Measurements from ENCODE around the gene GNG12. TPM values are rescaled to one million over a fixed set of nuclear protein-coding genes. Genes with fewer than 3 reads are reported as not detected.

Gene GNG12
- total and polyA plus RNA-seq, 5 donors: 12.2 to 44.9 (median 30.7) TPM

DNA sequence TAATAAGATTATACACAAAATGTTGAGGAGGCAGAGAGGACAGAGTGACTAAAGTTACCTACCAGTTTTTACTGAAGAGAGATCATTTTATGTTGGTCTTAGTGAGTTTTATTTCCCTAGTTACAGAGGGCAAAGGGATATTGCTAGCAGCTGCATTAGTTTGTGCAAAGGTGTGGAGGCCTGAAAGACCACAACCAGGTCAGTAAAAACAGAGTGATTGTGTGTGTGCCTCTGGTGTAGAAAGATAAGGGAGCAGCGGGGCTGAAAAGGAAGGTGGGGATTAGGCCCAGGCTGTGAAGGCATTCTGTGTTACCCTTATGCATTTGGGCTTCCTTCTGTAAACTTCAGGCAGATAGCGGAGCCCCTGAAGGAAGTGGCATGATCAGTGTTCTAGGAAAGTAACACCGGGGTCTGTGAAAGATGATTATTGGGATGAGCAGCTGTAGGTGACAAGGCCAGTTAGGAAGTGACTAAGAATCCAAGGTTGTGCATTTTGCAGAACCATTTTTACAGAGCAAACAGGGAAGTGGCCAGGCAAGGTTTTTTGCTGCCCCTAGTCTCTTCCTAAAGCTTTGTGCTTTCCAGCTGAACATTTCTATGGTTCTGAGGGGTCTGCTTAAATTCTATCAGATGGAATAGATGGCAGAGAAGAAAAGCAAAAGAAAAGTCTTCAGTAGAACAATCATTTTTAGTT lies 144.6 kb downstream of the GNG12 start:
- 68% methylated on average over 3 of the region's 3 CpGs for WGBS
- no peak overlapping the region for H3K27ac ChIP-seq (ENCODE audit: low read length)
- no peak overlapping the region for H3K4me3 ChIP-seq (ENCODE audit: low read length)

DNA sequence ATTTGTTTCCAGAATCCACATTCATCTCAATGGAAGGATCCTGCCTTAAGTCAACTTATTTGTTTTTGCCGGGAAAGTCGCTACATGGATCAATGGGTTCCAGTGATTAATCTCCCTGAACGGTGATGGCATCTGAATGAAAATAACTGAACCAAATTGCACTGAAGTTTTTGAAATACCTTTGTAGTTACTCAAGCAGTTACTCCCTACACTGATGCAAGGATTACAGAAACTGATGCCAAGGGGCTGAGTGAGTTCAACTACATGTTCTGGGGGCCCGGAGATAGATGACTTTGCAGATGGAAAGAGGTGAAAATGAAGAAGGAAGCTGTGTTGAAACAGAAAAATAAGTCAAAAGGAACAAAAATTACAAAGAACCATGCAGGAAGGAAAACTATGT lies 145.6 kb downstream of the GNG12 start:
- intact Hi-C loops (cut with DNase I): loop anchor here in 2 of 4 donors (10.0 kb wide), 4 partner anchors 57 to 153 kb away; no protein-coding TSS in a partner anchor
- no peak overlapping the region for H3K4me3 ChIP-seq (ENCODE audit: low read length)

More for the DNA sequence above, 144.6 kb downstream of the GNG12 start:
- H3K27me3 ChIP-seq (ENCODE audit: control insufficient read depth, insufficient read depth): no peaks in the 10 kb centered on the region
- no peak for ATAC-seq
- H3K4me1 ChIP-seq (ENCODE audit: control insufficient read depth, insufficient read depth, low read length): peaks cover 2% of the 10 kb centered on the region
- no peak for DNase-seq
- no peaks in the 10 kb centered on the region for H3K9me3 ChIP-seq (ENCODE audit: control insufficient read depth, low read length)
- intact Hi-C loops (cut with DNase I): loop anchor here in 2 of 4 donors (10.0 kb wide), 4 partner anchors 56 to 154 kb away; no protein-coding TSS in a partner anchor

DNA sequence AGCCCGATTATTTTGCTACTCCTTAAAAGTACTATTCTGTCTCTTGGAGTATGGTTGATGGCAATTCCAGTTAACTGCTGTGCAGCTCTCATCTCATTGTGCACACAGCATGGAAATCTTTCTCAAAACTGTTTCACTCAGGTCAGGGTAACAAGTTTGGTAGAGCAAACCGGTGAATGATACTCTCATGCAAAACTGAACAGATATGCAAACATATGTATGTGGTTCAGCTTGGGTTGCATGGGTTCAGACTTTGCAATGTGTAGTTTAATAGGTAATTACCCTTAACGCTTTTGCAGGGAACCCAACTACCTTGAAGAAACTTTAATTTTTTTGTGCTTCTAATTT lies 146.1 kb downstream of the GNG12 start:
- H3K27me3 ChIP-seq (ENCODE audit: control insufficient read depth, insufficient read depth): no peaks in the 10 kb centered on the region
- peaks cover 2% of the 10 kb centered on the region for H3K4me1 ChIP-seq (ENCODE audit: control insufficient read depth, insufficient read depth, low read length)
- DNase-seq (no peak), ATAC-seq (no peak)
- H3K4me3 ChIP-seq (ENCODE audit: low read length): peak overlapping the region; percentile 81
- H3K9me3 ChIP-seq (ENCODE audit: control insufficient read depth, low read length): no peaks in the 10 kb centered on the region
- peak overlapping the region; percentile 85 for H3K27ac ChIP-seq (ENCODE audit: low read length)
- intact Hi-C loops (cut with DNase I): loop anchor here in 2 of 4 donors (10.0 kb wide), 4 partner anchors 58 to 152 kb away; no protein-coding TSS in a partner anchor
- WGBS: 42% methylated on average over 3 of the region's 3 CpGs

More for the DNA sequence above, 145.6 kb downstream of the GNG12 start:
- Histone ChIP-seq H3K27ac (ENCODE audit: low read length) (no peak overlapping the region), H3K9me3 (ENCODE audit: control insufficient read depth, low read length) (no peaks in the 10 kb centered on the region), H3K27me3 (ENCODE audit: control insufficient read depth, insufficient read depth) (no peaks in the 10 kb centered on the region), H3K4me1 (ENCODE audit: control insufficient read depth, insufficient read depth, low read length) (peaks cover 2% of the 10 kb centered on the region)
- 66% methylated on average over 4 of the region's 4 CpGs for WGBS
- ATAC-seq (no peak), DNase-seq (no peak)

DNA sequence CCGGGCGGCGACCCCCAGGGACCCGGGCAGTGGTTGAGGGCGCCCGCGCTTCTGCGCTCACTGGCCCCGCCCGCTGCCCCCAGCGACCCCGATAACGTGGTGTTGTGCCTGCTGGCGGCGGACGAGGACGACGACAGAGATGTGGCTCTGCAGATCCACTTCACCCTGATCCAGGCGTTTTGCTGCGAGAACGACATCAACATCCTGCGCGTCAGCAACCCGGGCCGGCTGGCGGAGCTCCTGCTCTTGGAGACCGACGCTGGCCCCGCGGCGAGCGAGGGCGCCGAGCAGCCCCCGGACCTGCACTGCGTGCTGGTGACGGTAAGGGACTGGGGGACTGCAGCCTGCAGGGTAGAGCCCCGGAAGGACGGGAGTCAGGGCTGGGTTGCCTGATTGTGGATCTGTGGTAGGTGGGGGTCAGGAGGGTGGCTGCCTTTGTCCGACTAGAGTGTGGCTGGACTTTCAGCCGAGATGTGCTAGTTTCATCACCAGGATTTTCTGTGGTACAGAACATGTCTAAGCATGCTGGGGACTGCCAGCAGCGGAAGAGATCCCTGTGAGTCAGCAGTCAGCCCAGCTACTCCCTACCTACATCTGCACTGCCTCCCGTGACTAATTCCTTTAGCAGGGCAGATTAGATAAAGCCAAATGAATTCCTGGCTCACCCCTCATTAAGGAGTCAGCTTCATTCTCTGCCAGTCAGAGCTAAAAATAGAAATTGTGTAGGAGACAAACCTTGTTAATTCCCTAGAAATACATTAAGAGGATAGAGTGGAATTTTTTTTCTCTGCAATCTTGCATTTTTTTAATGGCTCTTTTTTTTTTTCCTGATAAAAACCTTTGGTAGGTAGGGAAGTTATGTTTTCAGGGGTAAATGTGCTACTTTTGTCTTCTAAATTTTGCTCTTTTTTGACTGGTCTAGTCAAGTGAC lies 146.7 kb downstream of the GNG12 start:
- peak; percentile 84 to 90 (median 90) for DNase-seq
- H3K4me3 ChIP-seq (ENCODE audit: low read length): peak overlapping the region; percentile 81
- ATAC-seq: peak; percentile 72 to 87
- intact Hi-C loops (cut with DNase I): loop anchor here in 2 of 4 donors (10.0 kb wide), 4 partner anchors 58 to 152 kb away; no protein-coding TSS in a partner anchor
- peak overlapping the region; percentile 91 for H3K27ac ChIP-seq (ENCODE audit: low read length)
- WGBS: under 1% methylated on average over 43 of the region's 43 CpGs
- no peaks in the 10 kb centered on the region for H3K27me3 ChIP-seq (ENCODE audit: control insufficient read depth, insufficient read depth)
- no peaks in the 10 kb centered on the region for H3K9me3 ChIP-seq (ENCODE audit: control insufficient read depth, low read length)
- peaks cover 2% of the 10 kb centered on the region for H3K4me1 ChIP-seq (ENCODE audit: control insufficient read depth, insufficient read depth, low read length)

DNA sequence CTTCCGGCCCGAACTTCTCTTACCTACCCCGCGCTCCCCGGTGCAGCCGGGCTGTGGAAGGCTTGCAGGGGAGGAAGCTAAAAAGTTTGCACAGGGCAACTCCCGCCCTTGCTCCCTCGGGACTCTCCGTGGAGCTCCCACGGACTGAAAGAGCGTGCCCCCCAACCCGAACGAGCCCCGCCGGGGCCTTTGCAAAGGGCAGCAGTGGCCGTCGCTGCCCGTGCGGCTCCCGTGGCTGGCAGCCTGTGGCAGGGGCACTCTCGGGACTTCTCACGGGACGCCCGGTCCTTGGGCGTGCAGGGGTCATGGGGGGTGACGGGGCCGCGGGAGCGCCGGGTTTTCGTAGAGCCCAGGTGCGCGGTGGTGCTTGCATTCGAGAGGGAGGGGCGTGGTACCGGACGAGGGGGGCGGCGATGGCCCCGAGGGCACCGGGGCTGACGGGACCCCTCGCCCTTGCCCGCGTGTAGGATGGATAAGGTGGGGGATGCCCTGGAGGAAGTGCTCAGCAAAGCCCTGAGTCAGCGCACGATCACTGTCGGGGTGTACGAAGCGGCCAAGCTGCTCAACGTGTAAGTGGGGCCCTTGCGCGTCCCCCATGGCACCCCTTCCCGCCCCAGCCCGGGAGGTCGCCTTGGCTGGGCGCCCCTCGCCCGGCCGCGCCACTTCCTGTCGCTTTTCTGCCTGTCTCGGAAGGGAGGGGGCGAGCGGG lies 147.6 kb downstream of the GNG12 start:
- peak; percentile 28 to 48 for ATAC-seq
- H3K27ac ChIP-seq (ENCODE audit: low read length): peak overlapping the region; percentile 91

DNA sequence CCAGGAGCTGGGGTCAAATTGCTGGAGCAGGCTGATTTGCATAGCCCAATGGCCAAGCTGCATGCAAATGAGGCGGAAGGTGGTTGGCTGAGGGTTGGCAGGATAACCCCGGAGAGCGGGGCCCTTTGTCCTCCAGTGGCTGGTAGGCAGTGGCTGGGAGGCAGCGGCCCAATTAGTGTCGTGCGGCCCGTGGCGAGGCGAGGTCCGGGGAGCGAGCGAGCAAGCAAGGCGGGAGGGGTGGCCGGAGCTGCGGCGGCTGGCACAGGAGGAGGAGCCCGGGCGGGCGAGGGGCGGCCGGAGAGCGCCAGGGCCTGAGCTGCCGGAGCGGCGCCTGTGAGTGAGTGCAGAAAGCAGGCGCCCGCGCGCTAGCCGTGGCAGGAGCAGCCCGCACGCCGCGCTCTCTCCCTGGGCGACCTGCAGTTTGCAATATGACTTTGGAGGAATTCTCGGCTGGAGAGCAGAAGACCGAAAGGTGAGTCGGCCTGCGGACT lies 148.2 kb downstream of the GNG12 start, which contains the start of gene GADD45A:
TSS of gene GADD45A (plus strand) at position 135 of the 491 bp plus-strand sequence. CDS start at position 429, 294 bp downstream.
- H3K4me3 ChIP-seq (ENCODE audit: low read length): peak within 1 kb of the TSS; percentile 81
- peak; percentile 95 to 96 for ATAC-seq

More for the DNA sequence above, 147.6 kb downstream of the GNG12 start:
- Histone ChIP-seq H3K4me1 (ENCODE audit: control insufficient read depth, insufficient read depth, low read length) (peaks cover 2% of the 10 kb centered on the region), H3K4me3 (ENCODE audit: low read length) (peak overlapping the region; percentile 81), H3K27me3 (ENCODE audit: control insufficient read depth, insufficient read depth) (no peaks in the 10 kb centered on the region), H3K9me3 (ENCODE audit: control insufficient read depth, low read length) (no peaks in the 10 kb centered on the region)
- under 1% methylated on average over 65 of the region's 65 CpGs for WGBS
- peak; percentile 54 to 83 (median 80) for DNase-seq
- intact Hi-C loops (cut with DNase I): loop anchor here in 2 of 4 donors (10.0 kb wide), 4 partner anchors 59 to 151 kb away; no protein-coding TSS in a partner anchor

DNA sequence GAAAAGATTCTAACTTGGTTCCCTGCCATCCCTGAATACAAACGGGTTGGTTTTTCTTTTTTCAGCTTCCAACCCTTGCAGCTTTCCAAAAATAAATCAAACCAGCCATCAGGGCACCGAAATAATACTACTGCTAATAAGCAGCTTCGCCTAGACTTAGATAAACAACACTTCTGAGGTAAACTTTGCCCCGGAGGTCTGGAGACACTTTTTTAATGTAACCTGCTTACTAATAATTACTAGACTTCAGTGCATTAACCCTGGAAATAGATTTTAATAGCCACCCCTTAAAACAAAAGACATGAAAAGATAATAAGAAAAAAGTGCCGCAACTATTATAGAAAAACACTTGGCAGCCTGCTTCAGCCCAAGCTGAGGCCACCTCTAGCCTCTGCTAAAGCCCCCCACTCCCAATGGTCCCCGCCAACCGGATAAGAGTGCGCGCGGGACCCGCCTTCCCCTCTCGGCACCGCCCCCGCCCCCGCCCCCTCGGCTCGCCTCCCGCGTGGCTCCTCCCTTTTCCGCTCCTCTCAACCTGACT lies 148.7 kb downstream of the GNG12 start:
- Histone ChIP-seq H3K27me3 (ENCODE audit: control insufficient read depth, insufficient read depth) (no peaks in the 10 kb centered on the region), H3K4me1 (ENCODE audit: control insufficient read depth, insufficient read depth, low read length) (peaks cover 2% of the 10 kb centered on the region), H3K4me3 (ENCODE audit: low read length) (peak overlapping the region; percentile 32), H3K27ac (ENCODE audit: low read length) (no peak overlapping the region), H3K9me3 (ENCODE audit: control insufficient read depth, low read length) (no peaks in the 10 kb centered on the region)
- DNase-seq (no peak), ATAC-seq (no peak)
- 1% methylated on average over 20 of the region's 20 CpGs for WGBS
- intact Hi-C loops (cut with DNase I): loop anchor here in 3 of 4 donors (5.0 to 10.0 kb wide), 6 partner anchors 37 to 257 kb away; no protein-coding TSS in a partner anchor

More for the DNA sequence above, 148.2 kb downstream of the GNG12 start, which contains the start of gene GADD45A:
- peaks cover 2% of the 10 kb centered on the region for H3K4me1 ChIP-seq (ENCODE audit: control insufficient read depth, insufficient read depth, low read length)
- H3K27ac ChIP-seq (ENCODE audit: low read length): peak within 1 kb of the TSS; percentile 91
- H3K9me3 ChIP-seq (ENCODE audit: control insufficient read depth, low read length): no peaks in the 10 kb centered on the region
- intact Hi-C loops (cut with DNase I): loop anchor here in 2 of 4 donors (10.0 kb wide), 4 partner anchors 60 to 150 kb away; no protein-coding TSS in a partner anchor
- under 1% methylated on average over 39 of the region's 39 CpGs for WGBS
- peak; percentile 98 to 99 (median 99) for DNase-seq
- no peaks in the 10 kb centered on the region for H3K27me3 ChIP-seq (ENCODE audit: control insufficient read depth, insufficient read depth)

DNA sequence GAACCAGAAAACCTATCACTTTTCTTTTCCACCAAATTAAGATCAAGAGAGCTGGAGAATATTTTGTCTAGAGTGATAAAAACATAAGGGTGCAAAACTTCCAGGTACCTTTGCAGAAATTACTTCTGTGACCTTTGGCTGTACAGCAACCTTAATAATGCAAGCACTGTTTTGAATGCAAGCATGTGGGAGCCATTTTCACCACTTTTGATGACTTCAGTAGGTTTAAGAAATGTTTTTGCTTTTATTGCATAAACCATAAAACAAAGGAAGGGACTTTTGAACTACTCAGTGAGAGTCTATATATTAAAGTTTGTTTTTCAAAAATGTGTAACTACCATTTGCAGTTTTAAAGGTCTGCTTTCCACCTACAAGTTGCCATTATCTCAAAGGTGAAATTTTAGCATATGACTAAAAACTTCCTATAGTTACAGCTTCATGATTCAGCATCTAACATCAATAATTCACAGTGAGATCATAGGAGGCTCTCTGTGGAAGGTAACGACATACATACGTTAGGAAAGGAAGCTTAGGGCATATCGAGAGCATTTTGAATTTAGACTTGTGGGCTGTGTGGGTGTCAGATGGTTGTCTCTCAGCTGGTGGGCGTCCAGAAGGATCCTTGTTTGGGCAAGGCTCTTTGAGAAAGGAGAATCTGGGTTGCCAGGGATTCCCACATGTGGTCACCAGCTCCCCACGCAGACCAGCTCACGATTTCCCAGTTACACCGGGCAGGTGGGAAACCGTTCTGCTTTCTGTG lies 149.3 kb downstream of the GNG12 start:
- Histone ChIP-seq H3K9me3 (ENCODE audit: control insufficient read depth, low read length) (no peaks in the 10 kb centered on the region), H3K4me1 (ENCODE audit: control insufficient read depth, insufficient read depth, low read length) (peaks cover 2% of the 10 kb centered on the region), H3K4me3 (ENCODE audit: low read length) (no peak overlapping the region), H3K27me3 (ENCODE audit: control insufficient read depth, insufficient read depth) (no peaks in the 10 kb centered on the region), H3K27ac (ENCODE audit: low read length) (no peak overlapping the region)
- ATAC-seq (no peak), DNase-seq (peak in 1 of 3 donors; percentile 35)
- intact Hi-C loops (cut with DNase I): loop anchor here in 3 of 4 donors (5.0 to 10.0 kb wide), 6 partner anchors 37 to 257 kb away; no protein-coding TSS in a partner anchor
- WGBS: 26% methylated on average over 8 of the region's 8 CpGs

DNA sequence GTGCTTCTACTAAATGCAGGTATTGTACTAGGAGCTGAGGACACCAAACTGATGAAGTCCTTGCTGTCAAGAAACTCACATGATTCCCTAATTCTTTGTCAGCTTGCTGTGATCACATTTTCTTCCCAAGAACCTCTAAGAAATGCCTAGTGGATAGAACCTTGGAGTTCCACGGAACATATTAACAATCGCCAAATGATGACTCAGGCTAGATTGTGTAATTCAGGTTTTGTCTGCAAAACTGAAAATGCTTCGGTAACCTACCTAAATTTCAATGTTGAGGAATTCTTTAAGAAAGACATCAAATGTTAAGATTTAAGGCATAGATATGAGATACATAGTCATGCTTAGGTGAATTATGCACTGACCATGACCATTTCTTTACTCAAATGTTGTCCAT lies 150.0 kb downstream of the GNG12 start:
- Histone ChIP-seq H3K9me3 (ENCODE audit: control insufficient read depth, low read length) (no peaks in the 10 kb centered on the region), H3K4me3 (ENCODE audit: low read length) (no peak overlapping the region), H3K4me1 (ENCODE audit: control insufficient read depth, insufficient read depth, low read length) (peaks cover 2% of the 10 kb centered on the region), H3K27ac (ENCODE audit: low read length) (no peak overlapping the region), H3K27me3 (ENCODE audit: control insufficient read depth, insufficient read depth) (no peaks in the 10 kb centered on the region)
- ATAC-seq (no peak), DNase-seq (no peak)
- intact Hi-C loops (cut with DNase I): loop anchor here in 3 of 4 donors (5.0 to 10.0 kb wide), 6 partner anchors 36 to 256 kb away; no protein-coding TSS in a partner anchor
- WGBS: 52% methylated on average over 3 of the region's 3 CpGs

Data from right cardiac atrium (tissue), 5 donors.